ENCODE data around the gene SNRNP200.

DNA sequence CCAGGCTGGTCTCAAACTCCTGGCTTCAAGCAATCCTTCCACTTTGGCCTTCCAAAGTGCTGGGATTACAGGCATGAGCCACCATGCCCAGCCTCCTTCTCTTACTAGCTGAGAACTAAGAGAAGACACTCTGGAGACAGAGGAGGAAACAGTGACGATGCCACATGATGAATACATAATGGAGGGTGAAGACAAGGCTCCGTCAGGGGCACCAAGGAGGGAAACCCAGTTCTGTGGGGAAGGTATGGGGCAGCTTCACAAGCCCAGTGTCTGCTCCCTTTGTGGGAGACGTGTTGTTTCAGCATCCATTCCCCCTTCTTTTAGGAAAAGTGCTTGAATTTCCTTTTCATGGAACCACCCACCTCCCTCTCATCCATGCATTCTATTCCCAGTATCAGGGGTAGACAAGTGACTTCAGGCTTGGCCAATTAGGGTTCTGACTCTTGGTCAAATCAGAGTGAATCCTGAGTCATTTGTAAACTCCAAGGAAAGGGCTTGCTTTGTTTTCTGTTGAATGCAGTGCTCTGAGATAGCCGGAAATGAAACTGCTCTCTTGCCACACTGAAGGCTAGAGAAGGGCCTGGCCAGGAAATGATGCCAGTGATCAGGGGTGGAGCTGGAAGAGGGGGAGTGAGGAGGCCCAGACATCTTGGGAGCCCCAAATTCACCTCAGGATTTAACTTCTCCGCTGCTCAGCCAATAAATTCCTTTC, 63.3 kb downstream of the SNRNP200 start:
- no peak for TF ChIP-seq CTCF (IDR thresholded peaks at IDR 0.05)
- TF ChIP-seq ZFX (IDR thresholded peaks at IDR 0.05; ENCODE audit: borderline replicate concordance) = no peak

All from 22Rv1 (cell line).